ENCODE data around the gene TST. TPM values are rescaled to one million over a fixed set of nuclear protein-coding genes. Genes with fewer than 3 reads are reported as not detected.

The TST gene
- polyA plus RNA-seq, 3 donors = 38.6 to 50.3 (median 41.7) TPM

- no peak for DNase-seq (ENCODE audit: low read depth in 3 of 3, low spot score in 2 of 3)
These were observed 34.8 kb upstream of the TST start for GRCh38 chr22:37054056-37054395.

GRCh38 chr22:37053310-37054055 is 34.2 kb upstream of the TST start:
- DNase-seq (ENCODE audit: low read depth in 3 of 3, low spot score in 2 of 3) = no peak

- DNase-seq (ENCODE audit: low read depth in 3 of 3, low spot score in 2 of 3) = no peak
These were observed 33.4 kb upstream of the TST start for GRCh38 chr22:37052386-37053309.

DNA sequence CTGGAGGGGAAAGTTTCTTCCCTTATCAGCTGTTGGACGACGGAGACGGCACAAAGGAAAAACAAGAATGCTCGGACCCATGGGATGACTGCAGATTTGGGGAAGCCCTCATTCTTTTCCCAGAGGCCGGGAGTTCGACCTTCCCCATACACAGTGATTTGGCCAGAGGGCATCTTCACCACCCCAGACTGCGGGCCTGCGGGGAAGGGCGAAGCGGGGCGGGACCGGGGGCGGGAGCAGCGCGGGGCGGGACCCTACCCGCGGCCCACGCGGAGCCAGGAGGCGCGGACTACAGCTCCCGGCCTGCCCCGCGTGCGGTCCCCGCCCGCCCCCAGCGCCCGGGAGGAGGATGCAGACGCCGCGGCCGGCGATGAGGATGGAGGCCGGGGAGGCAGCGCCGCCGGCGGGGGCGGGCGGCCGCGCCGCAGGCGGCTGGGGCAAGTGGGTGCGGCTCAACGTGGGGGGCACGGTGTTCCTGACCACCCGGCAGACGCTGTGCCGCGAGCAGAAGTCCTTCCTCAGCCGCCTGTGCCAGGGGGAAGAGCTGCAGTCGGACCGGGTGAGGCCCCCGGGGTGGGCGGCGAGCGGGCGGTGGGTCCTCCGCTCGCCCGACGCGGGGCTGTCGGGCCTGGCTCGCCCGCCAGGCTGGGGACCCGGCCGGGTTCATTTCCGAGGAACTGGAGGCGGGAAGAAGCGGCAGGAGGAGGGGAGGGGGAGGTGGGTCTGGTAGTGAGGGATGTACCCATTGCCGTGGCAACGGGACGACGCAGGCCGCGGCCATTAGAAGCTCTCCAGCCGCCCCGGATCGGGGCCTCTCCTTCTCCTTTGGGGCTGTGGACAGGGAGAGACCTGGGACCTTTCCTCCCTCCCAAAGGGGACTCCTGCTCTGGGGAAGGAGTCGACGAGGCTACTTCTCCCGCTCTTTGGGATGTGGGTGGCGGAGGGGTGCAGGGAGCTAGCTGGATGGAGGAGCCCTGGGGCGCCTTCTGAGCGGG is 32.4 kb upstream of the TST start, which contains the start of gene KCTD17:
KCTD17 (plus strand) TSS at position 352 of the 995 bp plus-strand sequence; CDS start at position 371, 19 bp downstream.
- DNase-seq (ENCODE audit: low read depth in 3 of 3, low spot score in 2 of 3) = no peak

DNA sequence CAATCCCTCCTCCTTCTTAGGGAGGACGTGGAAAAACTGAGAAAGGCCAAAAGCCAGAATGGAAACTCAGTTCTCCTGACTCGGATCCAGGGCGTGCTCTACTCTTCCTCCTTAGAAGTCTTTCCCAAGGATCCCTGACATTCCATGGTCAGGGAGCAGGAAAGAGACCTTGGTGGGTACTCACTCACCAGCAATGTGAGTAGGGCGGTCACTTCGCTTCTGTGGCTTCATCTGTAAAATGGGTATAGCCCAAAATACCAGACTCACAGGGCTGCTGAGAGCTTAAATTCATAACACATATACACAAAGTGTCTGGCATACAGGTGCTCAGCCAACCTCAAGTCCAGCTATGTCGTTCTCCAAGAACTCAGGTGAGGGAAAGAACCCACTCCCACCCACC is 31.7 kb upstream of the TST start:
- no peak for DNase-seq (ENCODE audit: low read depth in 3 of 3, low spot score in 2 of 3)

GRCh38 chr22:37049224-37049623 is 30.0 kb upstream of the TST start:
- DNase-seq (ENCODE audit: low read depth in 3 of 3, low spot score in 2 of 3) = no peak

DNA sequence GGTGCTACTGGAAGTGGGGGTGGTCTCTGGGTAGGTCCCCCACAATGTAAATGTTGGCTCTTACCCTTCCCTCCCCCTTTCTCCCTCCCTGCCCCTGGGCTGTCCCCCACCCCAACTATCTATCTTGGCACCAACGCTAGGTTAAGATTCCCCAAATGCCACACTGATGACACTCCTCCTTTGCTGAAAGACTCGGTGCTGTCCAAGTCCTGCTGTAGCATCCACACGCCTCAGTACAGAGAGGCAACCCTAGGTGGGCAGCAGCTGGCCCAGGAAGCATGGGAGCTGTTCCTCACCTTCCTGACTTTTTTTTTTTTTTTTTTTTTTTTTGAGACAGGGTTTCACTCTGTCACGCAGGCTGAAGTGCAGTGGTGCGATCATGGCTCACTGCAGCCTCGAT is 28.9 kb upstream of the TST start:
- no peak for DNase-seq (ENCODE audit: low read depth in 3 of 3, low spot score in 2 of 3)

GRCh38 chr22:37047006-37047405 is 27.8 kb upstream of the TST start:
- DNase-seq (ENCODE audit: low read depth in 3 of 3, low spot score in 2 of 3) = no peak

DNA sequence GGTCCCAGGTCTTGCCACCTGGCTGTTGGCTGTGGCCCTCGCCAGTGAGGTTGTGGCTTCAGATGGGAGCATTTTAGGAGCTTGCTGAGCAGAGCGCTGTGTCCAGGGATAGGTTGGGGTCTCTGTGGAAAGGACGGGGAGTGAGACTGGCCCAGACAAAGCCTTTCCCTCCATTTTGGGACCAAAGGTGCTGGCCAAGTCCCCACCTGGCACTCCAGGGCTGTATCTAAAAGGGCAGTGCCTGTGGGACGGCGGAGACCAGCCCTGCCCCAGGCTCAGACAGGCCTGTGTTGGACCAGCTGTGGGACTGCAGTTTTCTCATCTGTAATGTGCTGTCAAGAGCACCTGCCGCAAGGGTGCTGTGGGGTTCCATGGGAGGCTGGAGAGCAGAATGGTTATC is 27.3 kb upstream of the TST start:
- no peak for DNase-seq (ENCODE audit: low read depth in 3 of 3, low spot score in 2 of 3)

GRCh38 chr22:37045958-37046357 is 26.7 kb upstream of the TST start:
- no peak for DNase-seq (ENCODE audit: low read depth in 3 of 3, low spot score in 2 of 3)

DNA sequence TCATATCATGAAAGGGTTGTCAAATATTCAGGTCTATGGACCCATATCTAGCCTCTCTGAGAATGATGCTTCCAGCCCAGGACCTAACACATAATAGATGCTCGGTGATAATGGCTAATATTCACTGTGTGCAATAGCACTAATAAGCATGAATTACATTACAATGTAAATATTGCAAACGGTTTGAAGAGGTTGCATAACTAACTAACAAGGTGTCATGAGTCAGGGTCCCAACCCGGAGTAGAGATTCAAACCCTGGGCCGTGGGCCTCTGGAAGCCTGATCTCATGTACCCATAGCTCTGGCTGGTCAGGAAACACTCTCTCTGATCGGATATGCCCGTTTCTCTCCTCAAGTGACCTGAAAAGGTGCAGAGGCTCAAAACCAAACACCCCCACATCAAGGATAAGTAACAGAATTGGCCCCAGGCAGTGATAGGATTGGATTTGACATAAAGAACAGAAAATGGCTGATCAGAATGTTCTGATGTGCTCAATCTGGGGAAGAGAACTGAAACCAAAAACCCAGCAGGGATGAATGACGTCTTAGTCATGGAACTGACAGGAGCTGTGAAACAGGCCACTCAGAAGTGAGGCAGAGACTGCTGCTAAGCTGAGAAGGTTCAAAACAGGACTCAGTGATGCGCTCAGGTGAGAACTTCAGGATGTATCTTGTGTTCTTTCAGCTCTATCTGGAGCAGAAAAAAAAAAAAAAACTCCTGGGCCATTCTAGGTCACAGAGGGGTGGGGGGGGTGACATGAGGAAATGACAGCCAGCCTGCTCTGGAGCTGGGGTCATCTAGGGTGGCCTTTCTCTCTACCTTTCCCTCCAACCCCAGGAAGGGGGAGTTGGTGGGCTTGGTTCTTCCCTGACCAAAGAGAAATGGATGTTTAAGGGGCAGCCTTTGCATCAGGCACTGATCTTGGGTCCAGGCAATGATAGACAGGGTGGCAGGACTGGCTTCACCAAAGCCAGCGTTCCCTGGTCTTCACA is 25.7 kb upstream of the TST start:
- no peak for DNase-seq (ENCODE audit: low read depth in 3 of 3, low spot score in 2 of 3)

DNA sequence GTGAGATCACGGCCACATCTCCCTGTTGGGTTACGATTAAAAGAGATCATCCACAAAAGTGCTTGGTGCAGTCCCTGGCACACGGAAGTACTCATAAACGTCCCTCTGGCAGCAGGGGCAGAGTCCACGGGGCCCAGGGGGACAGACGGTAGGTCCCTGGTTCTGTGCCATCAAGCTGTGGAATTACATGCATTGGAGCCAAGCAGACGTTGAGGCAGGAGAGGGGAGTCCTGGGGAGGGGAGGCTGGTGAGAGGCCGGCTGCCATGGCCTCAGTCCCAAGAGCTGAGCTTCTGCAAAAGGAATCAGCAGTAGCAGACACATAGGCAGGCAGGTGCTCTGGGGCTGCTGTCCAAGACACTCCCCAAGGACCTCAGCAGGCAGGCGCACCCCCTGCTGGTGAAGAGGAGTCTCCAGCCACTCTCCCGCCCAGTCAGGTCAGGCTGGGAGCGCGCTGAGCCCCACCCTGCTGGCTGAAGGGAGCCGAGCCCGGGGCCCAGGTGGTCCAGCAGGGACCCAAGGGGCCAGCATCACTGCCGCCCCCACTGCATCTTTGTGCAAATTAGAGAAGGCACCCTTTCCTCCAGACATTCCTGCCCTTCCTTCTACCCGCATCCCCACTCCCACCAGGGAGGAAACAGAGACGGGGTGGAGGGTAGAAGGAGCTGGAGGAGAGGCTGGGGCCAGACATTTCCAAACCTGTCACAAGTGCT is 24.7 kb upstream of the TST start:
- peak in 1 of 3 donors; percentile 29 for DNase-seq (ENCODE audit: low read depth in 3 of 3, low spot score in 2 of 3)

- DNase-seq (ENCODE audit: low read depth in 3 of 3, low spot score in 2 of 3) = no peak
These were observed 24.1 kb upstream of the TST start for GRCh38 chr22:37043209-37043827.

DNA sequence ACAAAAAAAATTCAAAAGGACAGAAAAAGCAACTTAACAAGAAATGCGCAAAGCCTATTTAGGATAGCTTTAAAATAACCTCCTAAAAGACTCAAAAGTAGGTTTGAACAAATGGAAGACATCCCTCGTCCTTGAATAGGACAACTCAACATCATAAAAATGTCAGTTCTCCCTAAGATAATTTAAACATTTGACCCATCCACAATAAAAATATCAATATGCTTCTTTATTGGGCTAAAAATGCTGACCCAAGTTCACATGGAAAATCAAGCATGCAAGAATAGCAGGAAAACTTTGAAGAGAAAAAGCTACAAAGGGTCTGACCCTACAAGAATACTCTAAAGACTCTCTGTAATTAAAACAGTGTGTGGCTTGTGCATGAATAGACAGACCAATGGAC is 20.2 kb upstream of the TST start:
- no peak for DNase-seq (ENCODE audit: low read depth in 3 of 3, low spot score in 2 of 3)

DNA sequence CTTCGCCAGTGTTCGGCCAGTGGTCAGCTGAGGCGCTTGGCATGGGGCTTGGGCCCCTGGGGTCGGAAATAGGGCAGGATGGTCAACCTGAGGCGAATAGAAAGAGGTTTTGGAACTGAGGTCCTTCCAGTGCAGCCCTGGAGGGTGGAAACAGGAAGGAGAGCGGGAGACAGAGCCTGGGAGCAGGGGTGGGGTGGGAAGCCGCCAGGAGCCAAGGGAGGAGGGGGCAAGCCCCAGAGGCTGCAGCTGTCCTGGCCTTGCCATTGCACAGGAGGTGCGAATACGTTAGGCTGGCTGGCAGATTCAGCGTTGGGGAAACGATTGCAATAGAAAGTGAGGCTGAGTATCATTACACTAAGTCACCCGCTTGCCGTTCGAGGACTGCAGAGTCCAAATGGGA is 18.4 kb upstream of the TST start:
- no peak for DNase-seq (ENCODE audit: low read depth in 3 of 3, low spot score in 2 of 3)

DNA sequence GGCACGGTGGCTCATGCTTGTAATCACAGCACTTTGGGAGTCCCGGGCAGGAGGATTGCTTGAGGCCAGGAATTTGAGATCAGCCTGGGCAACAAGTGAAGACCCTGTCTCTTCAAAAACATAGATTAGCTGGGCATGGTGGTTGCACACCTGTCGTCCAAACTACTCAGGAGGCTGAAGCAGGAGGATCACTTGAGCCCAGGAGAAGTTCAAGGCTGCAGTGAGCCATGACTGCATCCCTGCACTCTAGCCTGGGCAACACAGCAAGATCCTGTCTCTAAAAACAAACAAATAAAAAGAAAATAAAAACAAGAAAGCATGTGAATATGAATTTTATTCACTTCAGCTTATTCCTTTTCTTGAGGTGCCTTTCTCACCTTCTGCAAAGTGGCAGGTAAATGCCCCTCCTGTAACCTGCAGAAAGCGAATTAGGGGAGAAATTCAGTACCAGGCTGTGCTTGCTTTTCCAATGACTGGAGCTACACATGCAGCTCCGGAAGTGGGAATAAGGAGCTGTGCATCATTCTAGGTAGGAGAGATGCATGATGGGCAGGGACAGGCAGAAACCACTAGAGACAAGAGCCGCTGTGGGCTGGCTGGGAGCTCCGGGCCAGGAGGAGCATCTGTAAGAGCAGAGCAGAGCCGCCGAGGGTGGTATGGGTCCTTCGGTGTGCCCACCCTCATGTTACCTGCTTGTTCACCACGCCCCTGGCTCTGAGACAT is 17.6 kb upstream of the TST start:
- no peak for DNase-seq (ENCODE audit: low read depth in 3 of 3, low spot score in 2 of 3)

DNA sequence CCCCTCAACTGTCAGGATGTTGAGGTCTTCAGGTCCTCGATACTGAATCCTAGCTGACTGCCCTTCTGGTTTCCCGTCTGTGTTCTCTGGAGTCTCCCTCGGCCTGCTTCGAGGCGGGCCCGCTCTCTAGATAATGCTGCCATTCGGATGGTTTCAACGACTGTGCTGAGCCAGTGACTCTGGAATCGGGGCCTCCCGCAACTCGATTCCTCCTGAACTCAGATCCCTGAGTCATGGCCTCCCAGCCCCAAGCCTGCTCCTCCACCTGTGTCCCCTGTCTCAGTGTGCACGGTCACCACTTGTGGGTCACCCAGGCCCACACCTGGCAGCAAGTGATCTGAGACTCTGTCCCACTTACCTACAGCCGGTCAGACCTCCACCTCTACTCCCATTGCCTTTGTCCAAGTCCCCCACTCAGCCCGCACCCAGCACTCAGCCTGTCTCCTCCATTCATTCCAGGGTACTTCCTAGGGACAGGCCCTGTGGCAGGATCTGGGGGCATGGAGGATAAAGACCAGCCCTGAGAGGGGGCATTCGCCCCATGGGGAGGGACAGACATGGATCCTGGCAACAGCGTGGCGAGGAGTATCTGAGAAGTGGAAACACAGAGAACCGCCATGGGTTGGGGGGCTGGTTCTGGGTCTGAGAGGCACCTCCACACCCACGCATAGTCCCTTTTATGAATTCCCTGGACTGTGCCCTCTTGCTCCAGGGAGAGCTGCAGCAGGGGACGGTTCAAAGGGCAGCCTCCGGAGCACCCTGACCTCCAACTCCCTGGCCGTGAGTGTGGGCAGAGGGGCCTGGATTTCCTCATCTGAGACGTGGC is 14.6 kb upstream of the TST start:
- DNase-seq (ENCODE audit: low read depth in 3 of 3, low spot score in 2 of 3) = no peak
